NCI-H2081 (cell line): ENCODE data around the gene GRIA1.

Experiments
- DNase-seq, 2 experiments: peaks; one replicate each; lab custom pipeline; 2025; lab: John Stamatoyannopoulos, UW

The GRIA1 gene

GRCh38 chr5:153613672-153614071, 123.2 kb downstream of the GRIA1 start:
- no peak for DNase-seq

DNA sequence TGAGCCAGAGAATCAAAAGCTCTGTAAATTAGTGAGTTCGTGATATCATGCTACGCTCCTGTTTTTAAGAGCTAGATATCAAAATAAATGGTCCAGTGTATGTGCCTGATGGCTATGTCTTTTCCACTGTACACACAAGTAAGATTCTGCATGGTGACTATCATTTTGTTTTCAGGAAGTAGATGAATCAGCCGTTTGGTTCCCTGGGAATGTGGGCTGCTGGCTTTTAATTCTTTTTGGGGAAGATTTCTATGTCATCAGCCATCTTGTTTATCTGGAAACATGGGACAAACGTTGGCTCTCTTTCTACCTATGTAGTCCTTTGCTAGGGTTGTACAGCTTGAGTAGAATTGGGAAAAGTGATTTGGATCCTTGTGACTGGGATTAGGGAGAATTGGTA, 126.7 kb downstream of the GRIA1 start:
- no peak for DNase-seq

GRCh38 chr5:153618307-153618706, 127.8 kb downstream of the GRIA1 start:
- DNase-seq = no peak

- DNase-seq = no peak
Measured at GRCh38 chr5:153618867-153619266, 128.4 kb downstream of the GRIA1 start.

- no peak for DNase-seq
Measured at GRCh38 chr5:153619771-153620170, 129.3 kb downstream of the GRIA1 start.

DNA sequence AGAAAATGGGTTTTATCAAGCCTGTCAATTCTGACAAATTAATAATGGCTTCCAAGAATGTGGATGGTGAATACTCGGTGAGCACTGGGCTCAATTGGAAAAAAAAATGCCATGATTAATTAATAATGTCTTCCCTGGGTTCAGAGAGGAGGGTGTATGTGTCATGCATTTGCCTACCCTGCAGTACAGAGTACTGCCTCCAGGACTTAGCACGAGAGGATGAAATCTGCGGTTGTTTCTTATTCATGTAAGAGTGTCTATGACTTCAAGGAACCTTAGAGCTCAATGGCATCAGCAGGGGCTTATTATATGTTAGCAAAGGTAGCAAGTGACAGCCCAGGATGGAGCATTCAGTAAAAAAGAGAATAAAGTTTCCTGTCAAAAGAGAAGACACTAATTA, 132.7 kb downstream of the GRIA1 start:
- DNase-seq = no peak

DNA sequence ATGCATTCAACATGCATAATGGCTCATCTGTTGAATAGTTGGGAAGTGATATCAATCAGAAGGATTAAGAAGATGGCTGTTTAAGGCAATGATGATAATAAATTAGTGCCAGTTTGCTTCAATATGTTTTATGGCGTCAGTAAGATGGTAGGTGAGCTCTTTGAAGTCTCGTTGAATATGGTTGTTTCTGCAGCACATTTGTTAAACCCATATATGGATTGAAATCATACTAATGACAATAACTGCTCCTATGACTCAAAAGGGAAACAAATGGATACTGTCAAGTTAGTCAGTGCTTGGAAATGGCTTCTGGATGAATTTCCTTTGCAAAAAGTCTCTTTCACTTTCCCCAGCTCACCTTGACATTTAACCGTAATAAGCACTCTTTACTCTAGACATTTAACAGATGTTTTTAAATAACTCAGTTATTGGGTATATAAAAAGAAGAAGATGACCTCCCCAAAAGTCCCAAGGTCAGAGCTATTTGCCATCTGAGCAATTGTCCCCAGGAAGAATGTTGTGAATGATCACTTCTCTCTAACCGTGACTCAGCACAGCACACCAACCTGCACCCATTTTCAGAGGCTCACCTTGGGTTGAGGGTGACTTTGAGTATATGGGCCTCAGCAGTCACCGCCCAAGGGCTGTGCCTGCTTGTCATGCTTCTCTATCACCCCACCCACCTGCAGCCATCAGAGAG, 133.4 kb downstream of the GRIA1 start:
- no peak for DNase-seq

DNA sequence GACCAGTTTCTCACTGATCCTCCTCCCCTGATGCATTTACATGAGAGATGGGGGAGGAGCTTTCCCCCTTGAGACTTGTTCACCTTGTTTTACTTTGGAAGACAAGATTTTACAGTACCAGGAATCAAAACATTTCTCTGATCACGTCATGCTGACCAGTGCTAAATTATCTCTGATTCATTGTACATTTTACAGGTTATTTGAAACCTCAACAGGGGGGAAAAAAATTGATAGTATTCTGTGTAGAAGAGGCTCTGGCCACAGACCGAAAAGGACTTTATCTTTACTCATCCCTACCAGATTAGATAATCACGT, 133.9 kb downstream of the GRIA1 start:
- DNase-seq = no peak

- DNase-seq = no peak
Measured at GRCh38 chr5:153625826-153626354, 135.4 kb downstream of the GRIA1 start.

DNA sequence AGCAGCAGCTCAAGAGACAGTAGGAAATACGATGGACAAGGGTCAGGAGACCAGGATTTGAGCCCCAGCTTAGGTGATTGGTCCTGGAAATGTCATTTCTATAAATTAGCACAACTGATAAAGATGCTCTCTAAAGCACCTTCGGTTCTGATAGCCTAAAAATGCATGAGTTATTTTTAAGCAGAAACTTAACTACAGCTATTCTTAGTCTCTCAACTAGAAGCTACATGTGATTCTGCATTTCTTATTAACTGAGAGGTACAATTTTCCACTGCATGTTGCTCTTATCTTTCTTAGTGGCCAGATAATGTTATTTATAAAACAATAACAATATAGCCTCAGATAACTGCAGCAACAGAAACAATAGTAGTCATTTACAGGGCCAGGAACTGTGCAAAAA, 136.4 kb downstream of the GRIA1 start:
- DNase-seq = no peak

DNA sequence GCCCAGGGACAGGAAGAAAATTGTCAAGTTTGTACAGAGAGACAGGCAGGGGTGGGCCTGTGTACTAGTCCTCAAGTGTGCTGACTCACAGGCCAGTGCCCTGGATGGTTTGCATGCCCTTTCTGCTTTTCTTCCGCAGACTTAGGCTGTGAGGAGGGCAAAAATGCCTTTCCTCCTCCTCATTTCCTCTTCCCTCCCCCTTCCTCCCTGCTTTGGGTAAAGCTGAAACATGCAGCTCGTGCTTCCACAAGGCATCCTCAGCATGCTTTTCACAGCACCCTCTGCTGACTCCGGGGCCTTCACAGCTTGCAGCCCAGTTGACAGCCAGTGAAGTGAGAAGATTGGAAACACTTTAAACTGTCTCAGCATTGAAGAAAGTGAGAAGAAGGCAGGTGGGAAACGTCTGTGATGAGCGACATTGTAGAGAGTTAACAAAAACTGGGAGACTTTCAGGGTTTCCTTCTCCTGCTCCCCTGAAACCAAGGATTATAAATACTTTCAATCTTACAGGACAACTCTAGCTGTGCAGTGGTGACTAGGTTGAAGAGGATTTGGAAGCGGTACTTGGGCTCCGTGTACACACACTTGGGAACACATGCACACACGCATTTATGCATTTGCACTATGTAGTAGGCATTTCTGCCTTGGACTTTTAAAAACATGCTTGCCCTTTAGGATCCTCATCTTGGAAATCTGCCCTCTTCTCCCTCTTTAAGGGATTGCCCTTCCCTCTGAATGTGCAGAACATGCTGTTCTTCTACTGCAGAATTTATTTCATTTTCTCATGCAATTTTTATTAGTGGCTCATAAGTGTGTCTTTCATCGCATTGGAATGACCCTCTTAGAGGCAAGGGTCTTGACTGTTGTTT, 138.8 kb downstream of the GRIA1 start:
- DNase-seq = no peak

- DNase-seq = no peak
Measured at GRCh38 chr5:153630546-153630945, 140.1 kb downstream of the GRIA1 start.

- DNase-seq = no peak
Measured at GRCh38 chr5:153632748-153633290, 142.3 kb downstream of the GRIA1 start.

DNA sequence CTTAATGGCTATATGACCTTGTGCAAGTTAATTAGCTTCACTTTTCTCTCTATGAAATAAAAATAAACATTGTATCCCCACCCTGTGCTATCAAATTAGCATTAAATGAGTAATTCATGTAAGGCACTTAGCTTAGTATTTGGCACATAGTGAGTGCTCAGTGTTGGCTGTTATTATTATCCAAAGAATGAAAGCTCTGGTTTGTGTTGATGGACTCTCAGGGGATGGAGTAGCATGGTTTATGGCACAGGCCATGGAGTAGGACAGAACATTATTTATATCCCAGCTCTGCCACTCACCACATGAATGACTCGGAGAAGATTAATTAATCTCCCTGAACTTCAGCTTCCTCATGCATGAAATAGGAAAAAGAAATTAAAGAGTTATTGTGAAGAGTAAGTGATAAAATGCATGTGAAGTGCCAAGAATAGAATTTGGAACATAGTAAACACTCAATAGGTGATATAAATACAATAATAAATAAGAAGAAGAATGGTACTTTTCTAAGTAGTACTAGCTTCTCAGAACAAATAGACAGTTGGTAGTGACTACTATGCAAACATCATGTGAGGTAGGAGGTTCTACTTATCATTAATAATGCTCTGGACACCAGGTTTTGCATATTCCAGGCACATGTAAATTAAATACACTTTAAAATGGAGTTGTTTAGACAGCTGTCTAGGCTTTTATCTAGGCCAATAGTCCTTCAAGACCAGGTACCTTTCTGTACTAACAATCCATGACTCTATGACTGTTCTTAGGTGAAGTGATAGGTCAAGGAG, 146.4 kb downstream of the GRIA1 start:
- DNase-seq = no peak

GRCh38 chr5:153640293-153640692, 149.8 kb downstream of the GRIA1 start:
- DNase-seq = no peak

DNA sequence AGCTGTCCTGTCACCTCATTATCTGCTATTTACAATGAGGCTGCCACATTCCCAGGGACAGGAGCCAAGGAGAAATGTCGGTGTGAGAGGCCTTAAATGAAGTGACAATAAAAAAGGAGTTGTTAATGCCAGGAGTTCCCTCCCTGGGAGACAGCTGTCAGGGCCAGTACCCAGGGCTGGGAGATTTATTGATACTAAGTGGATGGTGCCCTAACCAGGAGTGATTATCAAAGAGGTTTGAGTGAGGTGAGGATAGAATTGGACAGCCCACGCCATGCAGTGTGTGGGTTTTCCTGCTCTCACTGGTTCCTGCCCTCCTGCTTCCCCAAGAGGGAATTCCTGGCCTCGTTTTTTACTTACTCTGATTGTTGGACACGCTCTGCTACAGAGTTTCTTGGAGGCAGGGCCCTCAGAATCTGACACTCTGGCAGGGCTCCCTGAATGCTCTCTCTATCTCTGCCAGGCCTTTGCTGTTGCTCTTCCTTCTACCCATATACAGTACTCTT, 150.8 kb downstream of the GRIA1 start:
- no peak for DNase-seq

GRCh38 chr5:153654504-153655200, 164.2 kb downstream of the GRIA1 start:
- no peak for DNase-seq

DNA sequence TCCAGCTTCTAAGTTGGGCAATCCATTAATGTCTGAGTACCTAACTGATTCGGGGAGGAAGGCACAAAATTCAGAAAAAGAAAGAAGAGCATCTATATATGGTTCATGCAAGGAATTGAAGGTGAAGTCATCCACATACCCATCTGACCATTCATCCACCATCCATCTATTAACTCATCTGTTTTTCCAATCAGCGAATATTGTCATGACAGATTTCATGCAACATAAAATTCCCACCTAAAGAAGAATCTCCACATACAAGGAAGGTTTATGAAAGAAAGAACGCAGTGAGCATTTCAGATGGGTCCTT, 164.7 kb downstream of the GRIA1 start:
- DNase-seq = no peak

- DNase-seq = no peak
Measured at GRCh38 chr5:153658149-153658548, 167.7 kb downstream of the GRIA1 start.

GRCh38 chr5:153658606-153659005, 168.1 kb downstream of the GRIA1 start:
- no peak for DNase-seq

- DNase-seq = no peak
Measured at GRCh38 chr5:153659039-153659736, 168.7 kb downstream of the GRIA1 start.
